Measurements from ENCODE around the gene ST6GALNAC6. TPM values are rescaled to one million over a fixed set of nuclear protein-coding genes. Genes with fewer than 3 reads are reported as not detected.

Gene ST6GALNAC6
- polyA plus RNA-seq, 1 experiment: 40.6 TPM

DNA sequence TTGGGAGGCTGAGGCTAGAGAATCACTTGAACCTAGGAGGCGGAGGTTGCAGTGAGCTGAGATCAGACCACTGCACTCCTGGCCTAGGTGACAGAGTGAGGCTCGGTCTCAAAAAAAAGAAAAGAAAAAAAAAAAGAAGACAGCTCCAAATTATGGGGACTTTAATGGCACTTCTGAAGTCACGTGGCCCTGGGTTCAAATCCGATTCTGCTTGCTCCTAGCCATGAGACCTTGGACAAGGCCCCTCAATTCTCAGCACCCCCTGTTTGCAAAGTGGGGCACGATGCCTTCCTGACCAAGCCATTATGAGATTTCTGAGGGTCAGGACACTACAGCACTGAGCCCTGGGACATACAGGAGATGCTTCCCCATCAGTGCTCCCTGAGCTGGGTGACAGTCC lies 43.9 kb downstream of the ST6GALNAC6 start:
- ChIA-PET CTCF (interaction anchor here (0.6 to 2.6 kb wide), 3 partner anchors 14 to 77 kb away, joined by 3 to 11 read pairs (median 6); no protein-coding TSS in a partner anchor), POLR2A (no interaction called here)
- peaks cover 5% of the 10 kb centered on the region for H3K9me3 ChIP-seq (ENCODE audit: control insufficient read depth, insufficient read depth, low read length)
- no peak overlapping the region for H3K4me3 ChIP-seq (ENCODE audit: low read depth, low read length)
- H3K27me3 ChIP-seq (ENCODE audit: control insufficient read depth, insufficient read depth, low read length): no peaks in the 10 kb centered on the region
- no peak overlapping the region for H3K27ac ChIP-seq (ENCODE audit: low read depth, low read length)
- TF ChIP-seq, protein P1, sequence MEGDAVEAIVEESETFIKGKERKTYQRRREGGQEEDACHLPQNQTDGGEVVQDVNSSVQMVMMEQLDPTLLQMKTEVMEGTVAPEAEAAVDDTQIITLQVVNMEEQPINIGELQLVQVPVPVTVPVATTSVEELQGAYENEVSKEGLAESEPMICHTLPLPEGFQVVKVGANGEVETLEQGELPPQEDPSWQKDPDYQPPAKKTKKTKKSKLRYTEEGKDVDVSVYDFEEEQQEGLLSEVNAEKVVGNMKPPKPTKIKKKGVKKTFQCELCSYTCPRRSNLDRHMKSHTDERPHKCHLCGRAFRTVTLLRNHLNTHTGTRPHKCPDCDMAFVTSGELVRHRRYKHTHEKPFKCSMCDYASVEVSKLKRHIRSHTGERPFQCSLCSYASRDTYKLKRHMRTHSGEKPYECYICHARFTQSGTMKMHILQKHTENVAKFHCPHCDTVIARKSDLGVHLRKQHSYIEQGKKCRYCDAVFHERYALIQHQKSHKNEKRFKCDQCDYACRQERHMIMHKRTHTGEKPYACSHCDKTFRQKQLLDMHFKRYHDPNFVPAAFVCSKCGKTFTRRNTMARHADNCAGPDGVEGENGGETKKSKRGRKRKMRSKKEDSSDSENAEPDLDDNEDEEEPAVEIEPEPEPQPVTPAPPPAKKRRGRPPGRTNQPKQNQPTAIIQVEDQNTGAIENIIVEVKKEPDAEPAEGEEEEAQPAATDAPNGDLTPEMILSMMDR (IDR thresholded peaks at IDR 0.05; ENCODE audit: low read depth, low read length): no peak
- no peak for DNase-seq (ENCODE audit: low read depth, low spot score)

DNA sequence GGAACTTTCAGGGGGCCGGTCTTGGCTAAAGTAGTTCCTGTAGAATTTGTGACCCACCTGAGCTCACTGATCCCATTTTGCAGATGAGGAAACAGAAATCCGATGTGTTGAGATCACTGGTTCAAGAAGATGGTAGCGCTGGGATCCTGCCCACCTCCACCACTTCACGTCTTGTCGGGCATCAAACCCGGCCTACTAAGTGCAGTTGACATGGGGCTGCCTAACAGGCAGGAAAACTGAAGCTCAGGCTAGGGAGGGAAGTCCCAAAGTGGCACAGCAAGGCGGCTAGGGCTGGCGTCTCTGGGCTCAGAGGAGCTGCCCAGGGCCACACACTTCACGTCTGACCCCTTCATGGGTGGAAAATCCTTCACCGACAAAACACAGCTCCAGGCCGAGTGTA lies 44.4 kb downstream of the ST6GALNAC6 start:
- ChIA-PET POLR2A (interaction anchor here (1.0 to 2.4 kb wide), 5 partner anchors 15 to 26 kb away, joined by 3 to 10 read pairs (median 7); no protein-coding TSS in a partner anchor), CTCF (interaction anchor here (0.6 to 2.6 kb wide), 4 partner anchors 15 to 120 kb away, joined by 3 to 11 read pairs (median 5); partner anchors contain the start of gene TOR2A)
- peak overlapping the region; percentile 86 for H3K27ac ChIP-seq (ENCODE audit: low read depth, low read length)
- H3K9me3 ChIP-seq (ENCODE audit: control insufficient read depth, insufficient read depth, low read length): peaks cover 10% of the 10 kb centered on the region
- H3K27me3 ChIP-seq (ENCODE audit: control insufficient read depth, insufficient read depth, low read length): no peaks in the 10 kb centered on the region
- no peak overlapping the region for H3K4me3 ChIP-seq (ENCODE audit: low read depth, low read length)
- TF ChIP-seq, protein P1 (IDR thresholded peaks at IDR 0.05; ENCODE audit: low read depth, low read length): no peak
- DNase-seq (ENCODE audit: low read depth, low spot score): no peak

DNA sequence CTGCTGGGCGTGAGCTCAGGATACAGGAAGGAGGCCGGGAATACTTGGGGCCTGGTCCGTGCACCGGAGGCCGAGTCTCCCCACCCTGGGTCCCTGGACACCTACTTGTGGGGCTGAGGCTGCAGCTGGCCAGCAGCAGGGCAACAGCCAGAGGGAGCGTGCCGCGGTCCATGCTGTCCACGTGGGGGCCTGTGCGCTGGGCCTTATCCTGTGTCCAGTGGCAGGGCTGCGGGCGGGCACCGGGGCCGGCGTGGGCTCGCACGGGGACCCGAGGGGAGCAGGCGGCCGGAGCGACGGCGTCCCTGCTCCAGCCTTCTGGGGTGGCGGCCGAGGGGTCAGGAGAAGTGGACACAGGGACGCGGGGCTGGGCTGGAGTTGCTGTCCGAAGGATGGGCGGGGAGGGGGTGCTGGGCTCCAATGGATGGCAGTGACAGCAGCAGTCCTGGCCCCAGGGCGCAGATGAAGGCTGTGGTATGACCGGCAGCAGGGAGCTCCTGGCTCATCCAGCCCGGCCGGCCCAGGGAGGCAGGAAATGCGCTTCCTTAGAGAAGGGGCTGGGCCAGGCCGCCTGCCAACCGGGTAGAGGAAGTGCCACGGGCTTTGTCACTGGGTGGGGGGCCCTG lies 45.1 kb downstream of the ST6GALNAC6 start, which contains the start of gene ENG:
Gene ENG, minus strand, starts transcription at position 475 of the 623 bp plus-strand sequence. Its CDS starts 303 bp downstream, at position 172.
- H3K4me3 ChIP-seq (ENCODE audit: low read depth, low read length): peak within 1 kb of the TSS; percentile 79
- no peak for DNase-seq (ENCODE audit: low read depth, low spot score)
- TF ChIP-seq, protein P1 (IDR thresholded peaks at IDR 0.05; ENCODE audit: low read depth, low read length): peak; percentile 21; the same call in 1 of the 2 replicates
- H3K27me3 ChIP-seq (ENCODE audit: control insufficient read depth, insufficient read depth, low read length): no peaks in the 10 kb centered on the region
- peaks cover 17% of the 10 kb centered on the region for H3K9me3 ChIP-seq (ENCODE audit: control insufficient read depth, insufficient read depth, low read length)
- CTCF ChIA-PET: interaction anchor here (0.7 to 2.6 kb wide), 4 partner anchors 15 to 120 kb away, joined by 4 to 11 read pairs (median 5); partner anchors contain the start of gene TOR2A
- H3K27ac ChIP-seq (ENCODE audit: low read depth, low read length): peak within 1 kb of the TSS; percentile 86
- POLR2A ChIA-PET: interaction anchor here (0.5 to 2.4 kb wide), 9 partner anchors 15 to 102 kb away, joined by 3 to 10 read pairs (median 5); partner anchors contain the start of gene FPGS

- DNase-seq (ENCODE audit: low read depth, low spot score): no peak
- CTCF ChIA-PET: interaction anchor here (0.9 to 2.6 kb wide), 5 partner anchors 16 to 119 kb away, joined by 4 to 11 read pairs (median 5); partner anchors contain the start of gene TOR2A
- Histone ChIP-seq H3K27me3 (ENCODE audit: control insufficient read depth, insufficient read depth, low read length) (no peaks in the 10 kb centered on the region), H3K27ac (ENCODE audit: low read depth, low read length) (peak overlapping the region; percentile 86), H3K9me3 (ENCODE audit: control insufficient read depth, insufficient read depth, low read length) (peaks cover 22% of the 10 kb centered on the region), H3K4me3 (ENCODE audit: low read depth, low read length) (peak overlapping the region; percentile 79)
- POLR2A ChIA-PET: interaction anchor here (0.5 to 2.4 kb wide), 11 partner anchors 15 to 102 kb away, joined by 3 to 10 read pairs (median 5); partner anchors contain the start of gene FPGS
- TF ChIP-seq, protein P1 (IDR thresholded peaks at IDR 0.05; ENCODE audit: low read depth, low read length): no peak
These were observed 45.9 kb downstream of the ST6GALNAC6 start for GRCh38 chr9:127853312-127854183.
